Activated CD4-positive, alpha-beta T cell treated with anti-CD3 and anti-CD28 coated beads, Interleukin-2, amount 50 U/mL, for 4 hours (primary cell): ENCODE data around the gene SPDYE2.
"Not testable (repeated sequence)": the region's sequence is repeated elsewhere in the genome, so short reads cannot be mapped to it uniquely, and the experiment has no call there.

Source experiments
- DNase-seq, 2 experiments: peaks; one replicate each; pipeline ENCODE4 v3.0.0-alpha.2; 2020

Gene SPDYE2

DNA sequence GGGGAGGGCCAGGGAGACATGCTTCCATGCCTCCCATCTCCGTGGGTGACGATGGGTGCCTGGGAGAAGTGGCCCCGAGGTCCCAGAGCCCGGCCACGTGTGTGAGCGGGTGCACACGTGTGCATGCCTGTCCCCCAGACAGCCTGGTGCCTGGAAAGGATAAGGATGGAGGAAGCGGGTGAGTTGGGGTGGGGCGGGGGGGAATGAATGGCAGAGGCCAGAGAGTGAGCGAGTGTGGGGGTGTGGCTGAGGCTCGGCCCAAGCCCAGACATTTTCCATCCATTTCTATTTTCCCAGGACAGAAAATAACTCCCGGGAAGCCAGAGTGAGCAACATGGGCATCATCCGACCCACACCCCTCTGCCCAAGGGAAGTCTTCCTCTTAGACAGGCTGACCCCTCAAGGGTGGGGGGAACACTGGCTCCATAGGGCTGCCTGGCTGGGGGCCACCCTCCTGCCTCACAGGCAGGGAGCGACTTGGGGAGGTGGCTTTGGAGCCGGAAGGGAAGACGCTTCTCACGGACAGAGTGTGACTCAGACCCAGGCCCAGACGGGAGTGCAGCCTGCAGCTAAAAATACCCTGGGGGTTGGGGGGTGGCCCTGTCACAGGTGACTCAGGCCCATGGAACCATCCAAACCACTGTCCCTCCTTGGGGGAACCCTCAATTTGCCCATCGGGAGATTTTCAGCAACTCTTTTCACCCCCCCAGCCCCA, 53.6 kb downstream of the SPDYE2 start:
- not testable (repeated sequence) for DNase-seq

DNA sequence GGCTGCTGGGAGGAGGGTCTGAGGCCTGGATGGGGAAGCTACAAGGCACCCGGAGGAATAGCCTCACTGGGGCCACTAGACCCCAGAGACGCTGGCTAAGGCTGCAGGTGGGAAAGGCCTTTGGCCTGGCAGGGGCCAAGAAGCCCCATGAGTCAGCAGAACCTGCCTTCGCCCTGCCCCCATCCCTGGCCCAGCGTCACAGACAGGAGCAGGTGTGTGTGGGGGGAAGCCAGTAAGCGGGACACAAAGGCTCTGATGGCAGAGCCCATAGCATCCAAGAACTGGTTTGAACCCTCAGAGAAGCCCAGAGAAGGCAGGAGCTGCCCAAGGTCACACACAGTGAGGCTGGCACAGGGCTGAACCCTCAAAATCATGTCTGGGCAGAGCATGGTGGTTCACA, 55.8 kb downstream of the SPDYE2 start:
- not testable (repeated sequence) for DNase-seq

DNA sequence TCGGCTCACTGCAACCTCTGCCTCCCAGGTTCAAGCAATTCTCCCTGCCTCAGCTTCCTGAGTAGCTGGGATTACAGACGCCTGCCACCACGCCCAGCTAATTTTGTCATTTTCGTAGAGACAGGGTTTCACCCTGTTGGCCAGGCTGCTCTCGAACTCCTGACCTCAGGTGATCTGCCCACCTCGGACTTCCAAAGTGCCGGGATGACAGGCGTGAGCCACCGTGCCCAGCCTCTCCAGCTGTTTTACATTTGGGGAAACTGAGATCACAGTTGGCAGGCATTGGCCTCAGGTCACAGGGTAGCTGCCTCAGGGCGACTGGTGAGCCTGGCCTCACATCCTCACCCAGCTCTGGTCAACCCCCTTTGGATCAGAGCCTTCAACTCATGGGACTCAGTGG, 58.7 kb downstream of the SPDYE2 start:
- DNase-seq = not testable (repeated sequence)

DNA sequence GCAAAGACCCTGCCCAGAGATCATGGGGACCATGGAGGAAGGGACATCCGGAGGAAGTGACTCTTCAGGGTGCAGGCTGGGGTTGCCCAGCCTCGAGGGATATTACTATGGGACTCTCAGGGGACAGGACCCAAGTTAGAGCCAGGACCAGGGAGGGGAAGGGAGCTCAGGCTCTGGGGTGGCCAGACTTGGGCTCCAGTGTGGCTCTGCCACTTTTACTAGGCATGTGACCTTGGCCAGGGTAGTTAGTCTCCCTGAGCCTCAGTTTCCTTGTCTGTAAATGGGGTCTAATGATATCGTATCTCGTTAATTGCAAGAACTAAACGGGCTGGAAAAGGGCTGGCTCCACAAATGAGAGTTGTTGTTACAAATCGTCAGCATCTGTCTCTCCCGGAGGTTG, 59.4 kb downstream of the SPDYE2 start:
- not testable (repeated sequence) for DNase-seq

DNA sequence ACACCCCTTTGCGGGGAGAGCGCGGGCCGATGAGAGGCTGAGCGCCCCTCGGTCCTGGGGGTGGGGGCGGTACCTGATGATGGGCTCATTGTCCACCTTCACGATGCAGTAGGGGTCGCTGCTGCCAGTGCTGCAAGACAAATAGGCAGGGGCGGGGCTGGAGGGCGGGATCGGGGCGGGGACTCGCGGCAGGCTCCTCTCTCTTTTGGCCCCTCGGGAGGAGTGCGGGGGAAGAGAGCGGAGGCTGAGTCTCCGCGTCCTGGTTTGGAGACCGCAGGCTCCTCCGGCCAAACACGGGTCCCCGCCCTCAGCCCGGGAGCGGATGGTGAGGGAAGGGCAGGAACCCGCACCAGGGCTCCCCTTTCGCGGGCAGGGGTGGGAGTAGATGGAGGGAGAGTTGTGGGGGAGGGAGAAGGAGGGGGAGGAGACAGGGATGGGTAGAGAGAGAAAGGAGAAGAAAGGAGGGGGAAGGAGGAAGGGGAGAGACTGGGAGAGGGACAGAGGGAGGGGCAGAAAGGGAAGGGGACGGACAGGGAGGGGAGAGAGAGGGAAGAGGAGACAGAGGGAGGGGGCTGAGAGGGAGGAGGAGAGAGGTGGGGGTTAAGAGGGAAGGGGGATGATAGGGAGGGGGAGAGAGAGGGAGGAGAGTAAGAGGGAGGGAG, 60.1 kb downstream of the SPDYE2 start:
- DNase-seq = not testable (repeated sequence)

DNA sequence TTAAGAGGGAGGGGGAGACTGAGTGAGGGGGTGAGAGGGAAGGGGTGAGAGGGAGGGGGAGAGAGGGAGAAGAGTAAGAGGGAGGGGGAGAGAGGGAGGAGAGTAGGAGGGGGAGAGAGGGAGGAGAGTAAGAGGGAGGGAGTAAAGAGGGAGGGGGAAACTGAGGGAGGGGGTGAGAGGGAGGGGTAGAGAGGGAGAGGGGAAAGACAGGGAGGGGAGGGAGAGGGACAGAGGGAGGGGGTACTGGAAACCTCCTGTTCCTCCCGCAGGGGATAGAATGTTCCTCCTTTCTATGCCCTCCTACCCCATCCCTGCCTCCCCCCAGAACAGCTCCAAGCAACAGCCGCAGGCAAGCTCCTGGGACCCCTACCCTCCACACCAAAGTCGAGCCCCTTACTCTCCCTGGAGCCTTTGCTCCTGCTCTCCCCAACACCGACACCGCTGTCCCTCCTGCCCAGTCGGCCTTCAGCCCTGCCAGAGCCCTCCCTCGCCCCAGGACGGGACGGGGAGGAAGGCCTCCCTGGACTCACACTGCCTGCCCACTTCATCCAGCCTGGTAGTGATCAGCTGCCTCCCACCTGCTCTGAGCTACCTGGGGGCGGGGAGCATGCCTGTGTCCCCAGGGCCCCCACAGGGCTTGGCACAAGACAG, 60.8 kb downstream of the SPDYE2 start:
- not testable (repeated sequence) for DNase-seq
